ENCODE data around the gene SPTBN5. TPM values are rescaled to one million over a fixed set of nuclear protein-coding genes. Genes with fewer than 3 reads are reported as not detected.

SPTBN5 gene
- total RNA-seq, 1 donor from 2014 or later: 0.32 TPM

DNA sequence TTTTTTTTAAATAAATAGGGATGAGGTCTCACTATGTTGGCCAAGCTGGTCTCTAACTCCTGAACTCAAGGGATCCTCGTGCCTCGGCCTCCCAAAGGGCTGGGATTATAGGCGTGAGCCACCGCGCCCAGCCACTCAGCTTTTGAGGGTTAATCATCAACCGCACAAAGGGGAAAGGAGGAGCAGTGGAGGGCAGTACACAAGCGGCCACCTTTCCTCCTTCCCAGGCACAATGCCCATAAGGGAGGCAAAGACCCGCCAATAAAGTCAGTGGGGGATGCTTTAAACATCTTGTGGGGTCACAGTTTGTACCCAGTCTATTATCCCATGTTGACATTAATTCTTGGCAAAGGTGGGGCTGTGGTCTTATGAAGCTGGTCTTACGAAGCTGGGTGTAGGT, 46.1 kb upstream of the SPTBN5 start:
- Mint-ChIP-seq H3K9me3 (ENCODE audit: unreplicated experiment) (peaks cover 5% of the 10 kb centered on the region), H3K4me1 (ENCODE audit: low read depth, unreplicated experiment) (peaks cover 9% of the 10 kb centered on the region)

DNA sequence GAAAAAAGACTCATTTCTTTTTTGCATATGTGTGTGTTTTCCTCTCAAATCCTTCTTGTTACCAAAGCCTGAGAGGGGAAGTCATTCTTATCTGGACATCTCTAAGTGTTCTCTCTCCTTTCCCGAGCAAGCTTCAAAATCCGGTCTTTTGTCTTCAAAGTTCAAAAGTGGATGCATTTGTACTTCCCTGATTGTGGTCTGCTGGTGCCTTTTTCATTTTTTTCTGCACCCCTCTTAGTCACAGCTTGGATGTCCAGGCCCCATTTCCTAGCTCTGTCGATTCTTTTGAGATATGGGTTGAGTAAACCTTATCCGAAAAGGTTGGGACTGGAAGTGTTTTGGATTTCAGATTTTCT, 43.7 kb upstream of the SPTBN5 start:
- Mint-ChIP-seq H3K27me3 (ENCODE audit: unreplicated experiment) (peaks cover 4% of the 10 kb centered on the region), H3K9me3 (ENCODE audit: unreplicated experiment) (peaks cover under 1% of the 10 kb centered on the region), H3K4me1 (ENCODE audit: low read depth, unreplicated experiment) (peaks cover 4% of the 10 kb centered on the region), H3K27ac (ENCODE audit: unreplicated experiment) (no peak overlapping the region), H3K4me3 (ENCODE audit: unreplicated experiment) (no peak overlapping the region), H3K36me3 (ENCODE audit: unreplicated experiment) (no peaks in the 10 kb centered on the region)
- DNase-seq: no peak
- TF ChIP-seq, protein P1, sequence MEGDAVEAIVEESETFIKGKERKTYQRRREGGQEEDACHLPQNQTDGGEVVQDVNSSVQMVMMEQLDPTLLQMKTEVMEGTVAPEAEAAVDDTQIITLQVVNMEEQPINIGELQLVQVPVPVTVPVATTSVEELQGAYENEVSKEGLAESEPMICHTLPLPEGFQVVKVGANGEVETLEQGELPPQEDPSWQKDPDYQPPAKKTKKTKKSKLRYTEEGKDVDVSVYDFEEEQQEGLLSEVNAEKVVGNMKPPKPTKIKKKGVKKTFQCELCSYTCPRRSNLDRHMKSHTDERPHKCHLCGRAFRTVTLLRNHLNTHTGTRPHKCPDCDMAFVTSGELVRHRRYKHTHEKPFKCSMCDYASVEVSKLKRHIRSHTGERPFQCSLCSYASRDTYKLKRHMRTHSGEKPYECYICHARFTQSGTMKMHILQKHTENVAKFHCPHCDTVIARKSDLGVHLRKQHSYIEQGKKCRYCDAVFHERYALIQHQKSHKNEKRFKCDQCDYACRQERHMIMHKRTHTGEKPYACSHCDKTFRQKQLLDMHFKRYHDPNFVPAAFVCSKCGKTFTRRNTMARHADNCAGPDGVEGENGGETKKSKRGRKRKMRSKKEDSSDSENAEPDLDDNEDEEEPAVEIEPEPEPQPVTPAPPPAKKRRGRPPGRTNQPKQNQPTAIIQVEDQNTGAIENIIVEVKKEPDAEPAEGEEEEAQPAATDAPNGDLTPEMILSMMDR (IDR thresholded peaks at IDR 0.05; ENCODE audit: partially characterized antibody, unreplicated experiment): no peak

More for the DNA sequence above, 46.1 kb upstream of the SPTBN5 start:
- TF ChIP-seq, protein P1 (IDR thresholded peaks at IDR 0.05; ENCODE audit: partially characterized antibody, unreplicated experiment): no peak
- no peaks in the 10 kb centered on the region for H3K36me3 Mint-ChIP-seq (ENCODE audit: unreplicated experiment)
- no peak overlapping the region for H3K27ac Mint-ChIP-seq (ENCODE audit: unreplicated experiment)
- no peak overlapping the region for H3K4me3 Mint-ChIP-seq (ENCODE audit: unreplicated experiment)
- H3K27me3 Mint-ChIP-seq (ENCODE audit: unreplicated experiment): peaks cover 6% of the 10 kb centered on the region
- DNase-seq: no peak

DNA sequence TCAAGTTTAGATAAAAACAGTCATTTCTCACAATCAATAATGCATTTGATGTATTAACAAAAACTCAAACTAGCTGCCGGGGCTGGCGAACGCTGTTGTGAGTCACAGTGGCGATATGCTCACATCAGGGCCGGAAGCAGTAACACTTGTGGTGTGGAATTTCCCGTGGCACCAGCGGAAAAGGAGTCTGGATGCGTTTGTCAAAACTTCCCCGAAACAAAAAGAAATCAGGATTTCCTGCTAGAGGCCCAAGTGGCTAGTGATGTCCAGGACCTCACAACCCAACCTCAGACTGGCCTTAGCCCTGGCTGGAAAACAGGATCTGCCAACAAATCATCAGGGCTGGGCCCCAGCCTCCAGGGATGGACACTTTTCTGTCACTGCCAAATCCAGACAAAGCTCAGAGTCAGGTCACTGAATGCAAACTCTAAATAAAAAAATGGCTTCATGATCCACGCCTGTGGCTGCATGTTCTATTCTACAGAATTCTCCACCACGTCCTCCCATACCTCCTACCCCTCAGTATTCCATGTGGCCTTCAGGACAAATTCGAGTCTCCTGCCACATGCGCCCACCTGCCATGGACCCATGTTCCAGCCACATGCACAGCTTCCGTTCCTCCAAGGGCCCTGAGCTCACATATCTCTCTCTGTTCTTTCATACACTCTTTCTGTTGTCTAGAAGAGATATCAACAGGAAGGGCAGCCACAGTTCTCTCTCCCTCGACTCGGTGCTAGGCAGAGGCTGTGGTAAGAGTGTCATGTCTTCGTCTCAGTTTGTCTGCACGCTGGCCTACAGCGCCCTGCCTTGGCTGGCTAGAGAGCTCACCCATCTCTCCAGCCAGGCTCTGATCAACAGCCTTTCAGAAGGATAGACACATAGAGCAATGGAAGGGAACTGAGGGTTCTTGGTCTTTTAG, 43.1 kb upstream of the SPTBN5 start:
- DNase-seq: no peak
- no peak overlapping the region for H3K4me3 Mint-ChIP-seq (ENCODE audit: unreplicated experiment)
- TF ChIP-seq, protein P1 (IDR thresholded peaks at IDR 0.05; ENCODE audit: partially characterized antibody, unreplicated experiment): no peak
- H3K27me3 Mint-ChIP-seq (ENCODE audit: unreplicated experiment): peaks cover 2% of the 10 kb centered on the region
- no peaks in the 10 kb centered on the region for H3K36me3 Mint-ChIP-seq (ENCODE audit: unreplicated experiment)
- no peak overlapping the region for H3K27ac Mint-ChIP-seq (ENCODE audit: unreplicated experiment)
- no peaks in the 10 kb centered on the region for H3K9me3 Mint-ChIP-seq (ENCODE audit: unreplicated experiment)
- peaks cover 4% of the 10 kb centered on the region for H3K4me1 Mint-ChIP-seq (ENCODE audit: low read depth, unreplicated experiment)

DNA sequence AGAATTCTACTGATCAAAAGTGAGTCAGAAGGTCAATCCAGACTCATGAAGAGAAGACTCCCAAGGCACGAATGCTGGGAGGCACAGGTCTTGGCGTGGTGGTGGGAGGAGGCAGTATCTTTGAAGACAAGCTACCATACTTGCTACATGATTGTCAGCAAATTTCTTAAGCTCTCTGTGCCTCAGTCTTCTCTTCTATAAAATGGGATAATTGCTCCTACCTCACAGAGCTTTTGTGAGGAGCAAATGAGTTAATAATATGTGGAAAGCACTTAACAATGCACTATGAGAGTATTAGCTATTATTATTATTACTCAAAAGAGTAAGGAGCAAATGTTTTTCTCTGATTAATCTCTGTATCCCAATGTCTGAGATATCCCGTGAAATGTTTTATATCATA, 42.3 kb upstream of the SPTBN5 start:
- Mint-ChIP-seq H3K4me3 (ENCODE audit: unreplicated experiment) (no peak overlapping the region), H3K4me1 (ENCODE audit: low read depth, unreplicated experiment) (peaks cover 4% of the 10 kb centered on the region), H3K36me3 (ENCODE audit: unreplicated experiment) (no peaks in the 10 kb centered on the region), H3K27me3 (ENCODE audit: unreplicated experiment) (peaks cover 2% of the 10 kb centered on the region), H3K27ac (ENCODE audit: unreplicated experiment) (no peak overlapping the region), H3K9me3 (ENCODE audit: unreplicated experiment) (no peaks in the 10 kb centered on the region)
- DNase-seq: no peak
- TF ChIP-seq, protein P1 (IDR thresholded peaks at IDR 0.05; ENCODE audit: partially characterized antibody, unreplicated experiment): no peak

DNA sequence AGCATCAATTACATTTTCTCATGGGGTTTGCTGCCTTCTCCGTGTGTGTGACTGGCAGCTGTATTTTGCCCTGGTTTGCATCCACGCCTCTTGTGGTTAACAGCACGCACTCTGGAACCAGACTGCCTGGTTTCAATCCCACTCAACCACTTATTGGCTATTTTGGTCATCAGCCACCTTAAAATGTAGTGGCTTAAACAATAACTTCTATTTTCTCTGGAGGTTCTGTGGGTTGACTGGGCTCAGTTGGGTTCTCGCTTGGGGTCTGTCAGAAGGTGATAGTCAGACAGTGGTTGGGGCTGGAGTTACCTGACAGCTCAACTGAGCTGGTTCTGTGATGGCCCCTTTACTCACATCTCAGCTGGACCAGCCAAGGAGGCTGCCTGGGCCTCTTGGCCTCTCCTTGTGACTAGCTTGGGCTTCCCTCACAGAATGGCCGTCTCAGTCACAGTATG, 41.7 kb upstream of the SPTBN5 start:
- no peaks in the 10 kb centered on the region for H3K36me3 Mint-ChIP-seq (ENCODE audit: unreplicated experiment)
- H3K27me3 Mint-ChIP-seq (ENCODE audit: unreplicated experiment): peaks cover 2% of the 10 kb centered on the region
- H3K9me3 Mint-ChIP-seq (ENCODE audit: unreplicated experiment): no peaks in the 10 kb centered on the region
- no peak overlapping the region for H3K4me3 Mint-ChIP-seq (ENCODE audit: unreplicated experiment)
- no peak for DNase-seq
- H3K4me1 Mint-ChIP-seq (ENCODE audit: low read depth, unreplicated experiment): peaks cover 4% of the 10 kb centered on the region
- TF ChIP-seq, protein P1 (IDR thresholded peaks at IDR 0.05; ENCODE audit: partially characterized antibody, unreplicated experiment): no peak
- no peak overlapping the region for H3K27ac Mint-ChIP-seq (ENCODE audit: unreplicated experiment)
